Left lung (tissue), 10 donors: Measurements from ENCODE around the gene SLC49A4. TPM values are rescaled to one million over a fixed set of nuclear protein-coding genes. Genes with fewer than 3 reads are reported as not detected.

Experiments used
- ATAC-seq: fragments of 200-7000 bp; cut with Tn5 transposase; one replicate; pipeline ENCODE4 v1.9.1; 2020; ENCODE audit warnings: moderate library complexity
- DNase-seq, 4 donors: peaks; one replicate each; pipeline ENCODE4 v3.0.0-alpha.2; 2013 to 2020
- H3K27ac ChIP-seq, 2 donors: fragments of 200-600 bp; sonication (generic) in 1 of 2; one replicate each; pipeline versions ENCODE4 v1.5.0 to v1.8.0; 2020 to 2021
- H3K27me3 ChIP-seq, 2 donors: fragments of 200-600 bp; sonication (generic) in 1 of 2; one replicate each; pipeline versions ENCODE4 v1.5.0 to v1.8.0; 2020 to 2021
- H3K36me3 ChIP-seq, 2 donors: fragments of 200-600 bp; sonication (generic) in 1 of 2; one replicate each; pipeline versions ENCODE4 v1.5.0 to v1.8.0; 2020 to 2021
- H3K4me1 ChIP-seq, 2 donors: fragments of 200-600 bp; one replicate each; pipeline ENCODE4 v1.8.0; 2021
- H3K4me3 ChIP-seq, 2 donors: fragments of 200-600 bp; sonication (generic) in 1 of 2; one replicate each; pipeline versions ENCODE4 v1.5.0 to v1.8.0; 2020 to 2021; ENCODE audit warnings: mild to moderate bottlenecking in 1 of 2
- H3K9me3 ChIP-seq, 2 donors: fragments of 200-600 bp; sonication (generic) in 1 of 2; one replicate each; pipeline versions ENCODE4 v1.5.0 to v1.8.0; 2020 to 2021
- CTCF ChIP-seq, 2 donors: fragments of 200-600 bp; sonication (generic) in 1 of 2; IDR thresholded peaks; one replicate each; pipeline versions ENCODE4 v1.5.0 to v1.8.0; 2021; ENCODE audit warnings: antibody characterized with exemption in 2 of 2
- intact Hi-C, 2 donors: fragments of 100-400 bp; cut with DNase I; formaldehyde crosslinking; loops; one replicate each; pipeline versions ENCODE4 v1.11.2 to v1.14.2; 2022
- polyA plus RNA-seq, 6 donors: library from polyadenylated mRNA; unstranded; fragments of 120-200 nt; gene quantifications; one replicate each; pipeline ENCODE4 v1.2.1, GENCODE V29; 2013; ENCODE audit not compliant: insufficient read length in 6 of 6
- total RNA-seq, 2 donors: library from RNA; stranded (reverse); fragmentation: NEBNext Ultra II Directional; extraction: Animal tissue kit (Norgen Biotek cat#: 25700); gene quantifications; one replicate each; pipeline ENCODE4 v1.2.1, GENCODE V29; 2021
- donor health status: DM: no; HTN: yes; CAD: no.
- donor health status: DM: no; HTN: no; CAD: no.

Gene SLC49A4
- total and polyA plus RNA-seq, 8 donors: 9.6 to 19.2 (median 10.9) TPM

GRCh38 chr3:122927726-122928125 is 132.9 kb downstream of the SLC49A4 start:
- DNase-seq (no peak), ATAC-seq (no peak)
- intact Hi-C loops: no loop called here
- no peak for TF ChIP-seq CTCF (IDR thresholded peaks at IDR 0.05)
- H3K27ac ChIP-seq: no peak overlapping the region
- no peaks in the 10 kb centered on the region for H3K9me3 ChIP-seq
- no peaks in the 10 kb centered on the region for H3K4me1 ChIP-seq
- peaks cover 3 to 18% of the 10 kb centered on the region in 2 donors for H3K27me3 ChIP-seq
- no peak overlapping the region for H3K4me3 ChIP-seq
- H3K36me3 ChIP-seq: no peaks in the 10 kb centered on the region

GRCh38 chr3:122928396-122929187 is 133.7 kb downstream of the SLC49A4 start:
- no peak for TF ChIP-seq CTCF (IDR thresholded peaks at IDR 0.05)
- intact Hi-C loops: no loop called here
- no peak for ATAC-seq

GRCh38 chr3:122929188-122930062 is 134.6 kb downstream of the SLC49A4 start:
- H3K4me3 ChIP-seq: no peak overlapping the region
- intact Hi-C loops: no loop called here
- no peaks in the 10 kb centered on the region for H3K9me3 ChIP-seq
- H3K27me3 ChIP-seq: peaks cover 0 to under 1% of the 10 kb centered on the region in 2 donors
- ATAC-seq (no peak), DNase-seq (no peak)
- H3K27ac ChIP-seq: no peak overlapping the region
- H3K36me3 ChIP-seq: no peaks in the 10 kb centered on the region
- H3K4me1 ChIP-seq: no peaks in the 10 kb centered on the region
- no peak for TF ChIP-seq CTCF (IDR thresholded peaks at IDR 0.05)

More at GRCh38 chr3:122928396-122929187, 133.7 kb downstream of the SLC49A4 start:
- H3K9me3 ChIP-seq: no peaks in the 10 kb centered on the region
- H3K4me1 ChIP-seq: no peaks in the 10 kb centered on the region
- H3K27me3 ChIP-seq: peaks cover 0 to 9% of the 10 kb centered on the region in 2 donors
- no peak overlapping the region for H3K4me3 ChIP-seq
- H3K36me3 ChIP-seq: no peaks in the 10 kb centered on the region
- no peak overlapping the region for H3K27ac ChIP-seq
- no peak for DNase-seq

GRCh38 chr3:122930063-122930997 is 135.5 kb downstream of the SLC49A4 start:
- no peak for TF ChIP-seq CTCF (IDR thresholded peaks at IDR 0.05)
- intact Hi-C loops: no loop called here
- no peak overlapping the region for H3K27ac ChIP-seq
- H3K36me3 ChIP-seq: no peaks in the 10 kb centered on the region
- H3K27me3 ChIP-seq: no peaks in the 10 kb centered on the region
- DNase-seq (no peak), ATAC-seq (no peak)
- H3K4me3 ChIP-seq: no peak overlapping the region
- no peaks in the 10 kb centered on the region for H3K9me3 ChIP-seq
- no peaks in the 10 kb centered on the region for H3K4me1 ChIP-seq

Other genes with a start within 250 kb of the SLC49A4 start
- 10 to 100 TPM; 57.0 to 75.4 TPM for gene PARP9, start 230.8 kb upstream of the SLC49A4 start, total RNA-seq
- 10 to 100 TPM; 17.2 to 21.5 (median 20.2) TPM for gene PARP9, start 230.8 kb upstream of the SLC49A4 start, polyA plus RNA-seq
- 10 to 100 TPM; 63.0 to 75.3 TPM for gene DTX3L, start 230.7 kb upstream of the SLC49A4 start, total RNA-seq
- gene DTX3L, start 230.7 kb upstream of the SLC49A4 start, polyA plus RNA-seq: 10 to 100 TPM; 19.2 to 23.2 (median 22.1) TPM
- gene PARP15, start 217.4 kb upstream of the SLC49A4 start, total RNA-seq: 1 to 10 TPM; 3.1 to 5.8 TPM
- gene PARP15, start 217.4 kb upstream of the SLC49A4 start, polyA plus RNA-seq: 1 to 10 TPM in 2 of 6 donors, under 1 TPM in 4; 0.51 to 1.2 (median 0.92) TPM
- 100 to 1,000 TPM; 119 to 138 TPM for gene PARP14, start 114.2 kb upstream of the SLC49A4 start, total RNA-seq
- 10 to 100 TPM; 30.1 to 47.1 (median 43.3) TPM for gene PARP14, start 114.2 kb upstream of the SLC49A4 start, polyA plus RNA-seq
- gene HSPBAP1, start 1.2 kb upstream of the SLC49A4 start, total RNA-seq: 10 to 100 TPM in 1 of 2 donors, 1 to 10 TPM in 1; 8.2 to 15.0 TPM
- 10 to 100 TPM; 11.6 to 16.0 (median 13.1) TPM for gene HSPBAP1, start 1.2 kb upstream of the SLC49A4 start, polyA plus RNA-seq
- gene SEMA5B, start 232.7 kb downstream of the SLC49A4 start, total RNA-seq: under 1 TPM; 0.61 to 0.89 TPM
- gene SEMA5B, start 232.7 kb downstream of the SLC49A4 start, polyA plus RNA-seq: 1 to 10 TPM; 6.2 to 9.0 (median 7.1) TPM